Measurements from ENCODE around the gene SCAF8.
A peak's percentile ranks its signal among the peaks of the same experiment; 100 is the strongest.
"Not testable (repeated sequence)": the region's sequence is repeated elsewhere in the genome, so short reads cannot be mapped to it uniquely, and the experiment has no call there.

SCAF8 gene

DNA sequence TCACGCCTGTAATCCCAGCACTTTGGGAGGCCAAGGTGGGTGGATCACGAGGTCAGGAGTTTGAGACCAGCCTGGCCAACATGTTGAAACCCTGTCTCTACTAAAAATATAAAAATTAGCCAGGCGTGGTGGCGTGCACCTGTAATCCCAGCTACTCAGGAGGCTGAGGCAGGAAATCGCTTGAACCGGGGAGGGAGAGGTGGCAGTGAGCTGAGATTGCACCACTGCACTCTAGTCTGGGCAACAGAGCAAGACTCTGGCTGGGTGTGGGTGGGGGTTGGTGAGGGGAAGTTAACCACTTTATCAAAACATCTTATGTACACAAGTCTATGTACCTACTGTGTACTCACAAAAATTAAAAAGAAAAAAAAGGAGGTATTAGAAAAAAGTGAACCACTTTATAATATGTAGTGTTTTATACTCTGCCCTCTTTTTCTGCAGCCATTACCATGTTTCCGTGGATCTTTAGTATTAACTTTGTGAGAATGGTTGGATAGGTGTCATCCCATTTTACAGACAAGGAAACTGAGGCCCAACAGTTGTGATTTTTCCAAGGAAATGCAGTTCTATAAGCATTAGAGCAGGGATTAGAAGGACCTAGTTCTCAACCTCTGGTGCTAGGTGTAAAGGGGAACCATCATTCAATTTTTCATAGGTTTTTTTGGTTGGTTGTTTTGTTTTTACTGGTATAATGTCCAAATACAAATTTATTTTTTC lies 11.0 kb downstream of the SCAF8 start:
- Mint-ChIP-seq H3K36me3 (peaks cover 26% of the 10 kb centered on the region), H3K4me1 (peaks cover 22% of the 10 kb centered on the region)
- H3K9me3 Mint-ChIP-seq, DNase-seq, H3K4me3 Mint-ChIP-seq, H3K27me3 Mint-ChIP-seq, CTCF ChIA-PET, H3K27ac Mint-ChIP-seq: not testable (repeated sequence)

DNA sequence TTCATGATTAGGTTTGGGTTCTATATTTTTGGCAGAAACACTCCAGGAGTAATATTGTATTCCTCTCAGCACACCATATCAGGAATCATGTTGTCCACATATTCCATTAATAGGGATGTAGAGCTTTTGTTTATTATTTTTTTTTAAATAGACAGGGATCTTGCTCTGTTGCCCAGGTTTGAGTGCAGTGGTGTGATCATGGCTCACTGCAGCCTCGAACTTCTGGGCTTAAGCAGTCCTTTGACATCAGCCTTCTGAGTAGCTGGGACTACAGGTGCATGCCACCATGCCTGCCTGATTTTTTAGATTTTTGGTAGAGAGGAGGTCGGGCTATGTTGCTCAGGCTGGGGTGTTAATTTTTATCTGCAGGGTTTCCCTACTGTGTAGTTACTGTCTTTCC lies 12.0 kb downstream of the SCAF8 start:
- Mint-ChIP-seq H3K4me3 (no peak overlapping the region), H3K27ac (peak overlapping the region; percentile 60), H3K4me1 (peaks cover 18% of the 10 kb centered on the region), H3K36me3 (peaks cover 24% of the 10 kb centered on the region), H3K9me3 (no peaks in the 10 kb centered on the region), H3K27me3 (no peaks in the 10 kb centered on the region)
- DNase-seq: no peak
- CTCF ChIA-PET: interaction anchor here (1.1 kb wide), 1 partner anchor 41 kb away, joined by 3 read pairs; no protein-coding TSS in a partner anchor

DNA sequence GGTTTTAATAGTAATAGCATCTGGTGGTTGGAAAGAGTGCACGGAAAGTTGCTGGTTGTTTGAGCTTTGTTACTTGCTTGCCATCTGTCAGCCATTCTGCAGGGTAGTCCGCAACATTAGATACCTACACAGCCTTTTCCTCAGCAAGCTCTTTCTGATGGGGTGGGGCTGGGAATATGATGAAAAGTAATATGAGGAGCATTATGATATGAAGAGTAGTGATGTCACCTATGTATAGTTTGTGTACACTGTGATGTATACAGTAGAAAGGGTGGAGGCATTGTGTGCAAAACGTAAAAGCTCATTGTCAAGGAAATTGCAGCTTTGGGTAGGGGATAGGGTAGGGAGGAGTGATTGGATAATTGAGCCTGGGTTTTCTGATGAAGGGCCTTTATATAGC lies 16.1 kb downstream of the SCAF8 start:
- Mint-ChIP-seq H3K27me3 (no peaks in the 10 kb centered on the region), H3K9me3 (no peaks in the 10 kb centered on the region), H3K4me3 (no peak overlapping the region), H3K36me3 (peaks cover 19% of the 10 kb centered on the region), H3K4me1 (peaks cover 14% of the 10 kb centered on the region), H3K27ac (no peak overlapping the region)
- DNase-seq: no peak
- CTCF ChIA-PET: no interaction called here

DNA sequence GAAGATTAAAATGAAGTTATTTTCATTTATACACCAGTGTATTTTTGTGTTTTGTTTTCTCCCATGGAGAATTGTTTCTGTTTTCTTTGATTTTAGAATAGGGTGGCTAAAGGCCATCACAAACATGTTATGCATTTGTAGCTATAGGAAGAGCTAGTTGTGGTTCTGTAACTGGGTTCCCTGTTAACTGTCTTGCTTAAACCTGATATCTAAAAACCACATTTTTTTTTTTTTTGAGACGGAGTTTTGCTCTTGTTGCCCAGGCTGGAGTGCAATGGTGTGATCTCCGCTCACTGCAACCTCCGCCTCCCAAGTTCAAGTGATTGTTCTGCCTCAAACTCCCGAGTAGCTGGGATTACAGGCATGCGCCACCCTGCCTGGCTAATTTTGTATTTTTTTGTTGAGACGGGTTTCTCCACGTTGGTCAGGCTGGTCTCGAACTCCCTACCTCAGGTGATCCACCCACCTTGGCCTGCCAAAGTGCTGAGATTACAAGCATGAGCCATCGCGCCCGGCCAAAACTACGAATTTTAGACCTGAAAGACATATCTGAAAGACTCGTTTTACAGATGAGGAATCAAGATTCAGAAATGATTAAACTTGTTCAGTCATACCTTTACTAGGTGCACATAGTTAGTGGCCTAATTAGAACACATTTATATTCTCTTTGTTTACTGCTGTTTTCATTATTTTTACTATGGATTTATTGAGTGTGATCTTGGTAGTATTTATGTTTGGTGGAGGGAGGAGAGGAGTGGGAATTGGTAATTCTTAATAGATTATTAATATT lies 18.0 kb downstream of the SCAF8 start:
- H3K27me3 Mint-ChIP-seq: no peaks in the 10 kb centered on the region
- peaks cover 6% of the 10 kb centered on the region for H3K4me1 Mint-ChIP-seq
- CTCF ChIA-PET: no interaction called here
- DNase-seq: no peak
- no peaks in the 10 kb centered on the region for H3K9me3 Mint-ChIP-seq
- no peak overlapping the region for H3K27ac Mint-ChIP-seq
- no peak overlapping the region for H3K4me3 Mint-ChIP-seq
- peaks cover 10% of the 10 kb centered on the region for H3K36me3 Mint-ChIP-seq

DNA sequence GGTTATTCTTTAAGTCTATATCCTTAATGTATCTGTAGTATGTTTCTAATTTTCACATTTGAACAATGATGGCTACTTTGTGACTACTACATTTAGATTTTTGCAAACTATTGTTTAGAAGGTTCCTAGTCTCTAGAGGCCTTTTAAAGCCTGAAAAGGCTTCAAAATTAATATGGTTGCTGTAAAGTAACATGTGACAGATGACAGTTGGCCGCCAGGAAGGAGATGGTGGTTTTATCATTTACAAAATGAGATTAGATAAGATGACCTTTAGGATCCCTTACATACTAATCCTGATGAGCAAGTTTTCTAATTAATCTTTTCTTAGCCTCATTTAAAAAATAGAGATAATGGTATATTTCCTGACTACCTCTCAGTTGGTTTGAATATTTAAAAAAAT lies 18.8 kb downstream of the SCAF8 start:
- Mint-ChIP-seq H3K27ac (no peak overlapping the region), H3K4me3 (no peak overlapping the region), H3K9me3 (no peaks in the 10 kb centered on the region), H3K27me3 (no peaks in the 10 kb centered on the region), H3K36me3 (peaks cover 10% of the 10 kb centered on the region), H3K4me1 (peaks cover 4% of the 10 kb centered on the region)
- CTCF ChIA-PET: no interaction called here
- no peak for DNase-seq

DNA sequence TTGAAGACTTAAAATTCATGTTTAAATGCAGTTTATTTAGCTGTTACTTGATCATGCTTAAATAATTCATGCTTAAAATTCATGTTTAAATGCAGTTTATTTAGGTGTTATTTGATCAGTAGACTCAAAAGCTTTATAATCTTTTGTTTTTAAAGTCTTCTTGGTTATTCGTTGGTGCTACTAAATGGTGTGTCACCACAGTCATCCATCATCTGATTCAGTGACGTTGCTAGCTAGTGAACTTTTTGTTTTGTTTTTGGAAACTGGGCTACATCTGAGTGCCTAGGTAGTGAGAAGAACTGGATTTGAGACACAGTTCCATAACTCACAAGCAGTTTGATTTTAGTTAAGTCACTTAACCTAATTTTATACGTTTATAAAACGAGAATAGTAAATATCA lies 20.9 kb downstream of the SCAF8 start:
- CTCF ChIA-PET: no interaction called here
- Mint-ChIP-seq H3K4me1 (peaks cover 8% of the 10 kb centered on the region), H3K4me3 (no peak overlapping the region), H3K36me3 (peaks cover 23% of the 10 kb centered on the region), H3K27ac (no peak overlapping the region), H3K27me3 (no peaks in the 10 kb centered on the region), H3K9me3 (no peaks in the 10 kb centered on the region)
- no peak for DNase-seq

DNA sequence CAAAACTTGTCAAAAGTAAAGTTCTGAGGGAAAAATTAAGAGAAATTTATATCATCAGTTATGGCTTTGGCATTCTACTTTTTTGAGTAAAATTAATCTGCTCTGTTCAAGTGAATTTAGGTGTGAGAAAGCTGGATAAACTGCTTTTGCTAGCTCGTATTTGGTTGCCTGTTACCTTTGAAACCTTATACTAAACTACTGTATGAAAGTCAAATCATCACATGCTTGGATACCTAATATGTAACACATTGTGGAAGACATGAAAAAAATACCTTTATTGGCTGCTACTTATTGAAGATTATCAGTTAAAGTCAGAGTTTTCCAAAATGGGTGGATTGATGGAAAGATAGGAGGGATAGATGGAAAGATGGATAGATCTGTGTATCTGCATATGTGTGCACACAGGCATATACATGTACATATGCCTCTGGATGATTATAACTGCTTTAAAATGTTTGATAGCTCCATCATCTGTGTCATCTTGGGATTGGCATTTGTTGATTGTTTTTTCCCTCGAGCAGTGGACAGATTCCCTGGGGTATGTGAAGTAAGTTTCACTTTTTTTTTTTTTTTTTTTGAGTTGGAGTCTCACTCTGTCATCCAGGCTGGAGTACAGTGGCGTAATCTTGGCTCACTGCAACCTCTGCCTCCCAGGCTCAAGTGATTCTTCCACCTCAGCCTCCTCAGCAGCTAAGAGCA lies 24.3 kb downstream of the SCAF8 start:
- H3K36me3 Mint-ChIP-seq: peaks cover 22% of the 10 kb centered on the region
- no peaks in the 10 kb centered on the region for H3K9me3 Mint-ChIP-seq
- H3K4me1 Mint-ChIP-seq: peaks cover 8% of the 10 kb centered on the region
- H3K27me3 Mint-ChIP-seq: no peaks in the 10 kb centered on the region
- no peak overlapping the region for H3K27ac Mint-ChIP-seq
- H3K4me3 Mint-ChIP-seq: no peak overlapping the region
- no peak for DNase-seq
- CTCF ChIA-PET: no interaction called here

DNA sequence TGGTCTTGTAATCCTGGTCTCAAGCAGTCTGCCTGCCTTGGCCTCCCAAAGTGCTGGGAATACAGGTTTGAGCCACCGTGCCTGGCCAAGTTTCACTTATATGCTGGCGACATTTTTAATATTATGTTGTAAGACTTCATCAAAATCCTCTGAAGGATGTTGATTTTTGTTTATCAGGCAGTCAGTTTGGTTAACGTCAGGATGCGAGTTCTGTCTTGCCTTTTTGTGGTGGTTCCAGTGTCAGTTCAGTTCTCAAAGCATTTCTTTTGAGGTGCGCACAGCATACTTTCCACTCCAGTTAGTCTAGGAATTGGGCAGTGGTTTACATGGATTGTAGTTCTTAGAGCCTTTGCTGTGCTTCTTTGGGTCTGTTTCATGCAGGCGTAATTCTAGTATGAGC lies 24.9 kb downstream of the SCAF8 start:
- no peaks in the 10 kb centered on the region for H3K27me3 Mint-ChIP-seq
- DNase-seq: no peak
- H3K36me3 Mint-ChIP-seq: peaks cover 25% of the 10 kb centered on the region
- H3K4me1 Mint-ChIP-seq: peaks cover 9% of the 10 kb centered on the region
- no peak overlapping the region for H3K4me3 Mint-ChIP-seq
- no peaks in the 10 kb centered on the region for H3K9me3 Mint-ChIP-seq
- no peak overlapping the region for H3K27ac Mint-ChIP-seq
- CTCF ChIA-PET: no interaction called here

DNA sequence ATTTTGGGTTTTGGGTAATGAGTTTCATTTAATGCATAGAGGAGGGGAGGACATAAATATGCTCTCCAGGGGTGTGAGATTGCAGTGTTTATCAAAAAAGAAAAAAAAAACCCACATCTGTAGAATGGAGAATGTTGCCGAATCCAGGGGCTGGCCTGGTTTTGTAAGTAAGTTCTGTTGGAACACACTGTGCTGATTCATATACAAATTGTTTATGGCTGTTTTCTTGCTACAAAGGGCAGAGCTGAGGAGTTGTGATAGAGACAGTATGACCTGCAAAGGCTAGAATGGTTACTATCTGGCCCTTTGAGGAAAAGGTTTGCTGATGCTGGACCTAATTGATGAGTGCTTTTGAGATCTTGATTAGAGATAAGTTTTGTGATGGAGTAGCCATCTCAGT lies 30.4 kb downstream of the SCAF8 start:
- Mint-ChIP-seq H3K27ac (no peak overlapping the region), H3K27me3 (no peaks in the 10 kb centered on the region), H3K36me3 (peaks cover 21% of the 10 kb centered on the region), H3K9me3 (no peaks in the 10 kb centered on the region), H3K4me1 (peaks cover 8% of the 10 kb centered on the region), H3K4me3 (no peak overlapping the region)
- DNase-seq: no peak
- CTCF ChIA-PET: no interaction called here

DNA sequence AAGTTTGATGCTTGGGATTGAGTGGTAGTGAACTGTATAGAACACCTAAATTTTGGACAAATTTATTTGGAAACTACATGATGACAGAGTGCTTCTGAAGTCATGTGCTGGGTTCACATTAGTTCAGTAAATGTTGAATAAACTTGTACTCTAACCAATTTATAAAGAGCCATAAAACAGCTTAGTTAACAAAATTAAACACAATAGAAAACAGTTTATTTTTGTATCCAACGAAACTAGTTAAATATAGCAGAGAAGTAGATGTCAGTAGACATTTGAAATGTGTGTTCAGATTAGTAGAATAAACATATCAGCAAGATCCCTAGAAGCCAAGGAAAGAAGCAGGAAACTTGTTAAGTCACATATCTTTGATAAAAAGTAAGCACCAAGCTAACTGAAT lies 32.1 kb downstream of the SCAF8 start:
- DNase-seq: no peak
- no peak overlapping the region for H3K4me3 Mint-ChIP-seq
- peaks cover 24% of the 10 kb centered on the region for H3K36me3 Mint-ChIP-seq
- no peaks in the 10 kb centered on the region for H3K27me3 Mint-ChIP-seq
- no peak overlapping the region for H3K27ac Mint-ChIP-seq
- peaks cover 8% of the 10 kb centered on the region for H3K4me1 Mint-ChIP-seq
- H3K9me3 Mint-ChIP-seq: no peaks in the 10 kb centered on the region
- CTCF ChIA-PET: no interaction called here

DNA sequence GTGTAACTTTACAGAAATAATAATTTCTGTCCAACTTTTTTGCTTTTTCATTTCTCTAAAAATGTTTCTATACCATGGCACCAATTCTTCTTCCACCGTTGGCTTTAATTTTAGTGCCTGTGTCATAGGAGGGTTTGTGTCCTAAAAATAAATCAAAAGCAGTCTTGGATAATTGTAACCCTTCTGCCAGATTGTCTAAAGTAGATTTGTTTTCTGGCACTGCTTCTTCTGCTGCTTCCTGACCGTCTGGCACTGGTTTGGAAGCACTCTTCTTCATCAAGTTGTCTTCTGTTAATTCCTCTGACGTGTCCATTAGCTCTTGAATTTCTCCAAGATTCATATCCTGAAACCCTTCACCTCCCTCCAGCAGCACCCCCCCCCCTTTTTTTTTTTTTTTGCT lies 33.1 kb downstream of the SCAF8 start:
- CTCF ChIA-PET: interaction anchor here (0.9 kb wide), 1 partner anchor 11 kb away, joined by 4 read pairs; no protein-coding TSS in a partner anchor
- no peak for DNase-seq
- Mint-ChIP-seq H3K9me3 (no peaks in the 10 kb centered on the region), H3K27ac (no peak overlapping the region), H3K4me3 (no peak overlapping the region), H3K27me3 (no peaks in the 10 kb centered on the region), H3K4me1 (peaks cover 11% of the 10 kb centered on the region), H3K36me3 (peaks cover 26% of the 10 kb centered on the region)

DNA sequence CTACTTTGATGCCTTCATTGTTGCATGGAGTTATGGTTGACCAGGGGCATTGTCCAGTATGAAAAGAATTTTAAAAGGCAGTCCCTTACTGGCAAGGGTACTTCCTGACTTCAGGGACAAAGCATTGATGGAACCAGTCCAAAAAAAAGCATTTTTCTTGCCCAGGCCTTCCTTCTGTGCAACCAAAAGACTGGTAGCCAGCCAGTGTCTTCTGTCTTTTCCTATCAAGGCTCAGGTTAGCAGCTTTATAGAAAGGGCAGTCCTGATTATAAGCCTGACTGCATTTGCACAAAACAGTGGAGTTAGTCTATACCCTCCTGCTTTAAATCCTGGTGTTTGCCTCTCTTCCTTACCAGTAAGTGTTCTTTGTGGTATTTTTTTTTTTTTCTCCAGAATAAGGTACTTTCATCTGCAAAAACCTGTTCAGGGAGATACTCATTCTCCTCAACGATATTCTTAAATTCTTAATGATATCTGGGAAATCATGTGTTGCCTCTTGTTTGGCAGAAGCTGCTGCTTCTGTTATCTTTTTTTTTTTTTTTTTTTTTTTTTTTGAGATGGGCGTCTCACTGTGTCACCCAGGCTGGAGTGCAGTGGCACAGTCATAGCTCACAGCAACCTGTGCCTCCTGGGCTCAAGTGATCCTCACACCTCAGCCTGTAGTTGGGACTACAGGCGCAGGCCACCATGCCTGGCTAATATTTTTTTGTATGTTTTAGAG lies 33.9 kb downstream of the SCAF8 start:
- Mint-ChIP-seq H3K9me3 (no peaks in the 10 kb centered on the region), H3K36me3 (peaks cover 28% of the 10 kb centered on the region), H3K4me1 (peaks cover 16% of the 10 kb centered on the region), H3K27me3 (no peaks in the 10 kb centered on the region), H3K27ac (no peak overlapping the region), H3K4me3 (no peak overlapping the region)
- no peak for DNase-seq
- CTCF ChIA-PET: interaction anchor here (0.9 kb wide), 1 partner anchor 12 kb away, joined by 4 read pairs; no protein-coding TSS in a partner anchor

DNA sequence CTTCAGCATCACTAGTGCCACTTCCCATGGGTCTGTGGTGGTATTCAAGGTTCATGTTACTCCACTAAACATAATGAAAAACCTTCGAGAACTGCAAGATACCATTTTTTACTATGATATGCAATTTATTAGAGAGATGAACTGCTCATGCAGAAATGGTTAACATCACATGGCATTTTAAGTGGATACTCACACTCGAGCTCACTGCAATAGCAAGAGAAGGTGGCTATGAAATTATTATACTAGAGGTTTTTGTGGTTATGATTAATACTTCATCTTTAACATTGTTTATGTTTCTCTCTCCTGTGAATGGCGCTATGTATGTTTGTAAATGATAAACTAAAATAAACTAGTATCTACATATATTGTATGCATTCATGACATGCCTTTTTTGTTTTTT lies 35.1 kb downstream of the SCAF8 start:
- Mint-ChIP-seq H3K27ac (no peak overlapping the region), H3K27me3 (no peaks in the 10 kb centered on the region), H3K4me3 (no peak overlapping the region), H3K9me3 (no peaks in the 10 kb centered on the region), H3K36me3 (peaks cover 21% of the 10 kb centered on the region), H3K4me1 (peaks cover 18% of the 10 kb centered on the region)
- CTCF ChIA-PET: no interaction called here
- DNase-seq: no peak

DNA sequence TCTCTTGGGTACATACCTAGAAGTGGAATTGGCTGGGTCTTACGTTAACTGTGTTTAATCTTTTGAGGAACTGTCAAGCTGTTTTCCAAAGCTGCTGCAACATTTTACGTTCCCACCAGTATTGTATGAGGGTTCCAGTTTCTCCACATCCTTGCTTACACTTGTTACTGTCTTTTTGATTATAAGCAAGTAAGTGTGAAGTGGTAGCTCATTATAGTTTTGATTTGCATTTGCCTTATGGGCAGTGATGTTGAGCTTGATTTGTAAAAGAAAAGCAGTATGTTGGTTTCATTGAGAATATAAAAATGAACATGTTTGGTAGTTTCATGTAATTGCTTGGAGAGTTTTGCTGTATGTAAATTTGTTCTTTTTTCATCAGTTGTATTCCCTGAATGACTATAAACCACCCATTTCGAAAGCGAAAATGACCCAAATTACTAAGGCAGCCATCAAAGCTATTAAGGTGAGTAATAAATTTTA lies 40.4 kb downstream of the SCAF8 start:
- Mint-ChIP-seq H3K27me3 (no peaks in the 10 kb centered on the region), H3K36me3 (peaks cover 25% of the 10 kb centered on the region), H3K4me3 (no peak overlapping the region), H3K27ac (no peak overlapping the region), H3K9me3 (no peaks in the 10 kb centered on the region), H3K4me1 (peaks cover 20% of the 10 kb centered on the region)
- no peak for DNase-seq
- CTCF ChIA-PET: interaction anchor here (0.8 to 1.5 kb wide), 2 partner anchors 31 to 98 kb away, joined by 3 to 4 read pairs; no protein-coding TSS in a partner anchor

Measured in activated naive CD4-positive, alpha-beta T cell treated with anti-CD3 and anti-CD28 coated beads, Interleukin-2, amount 10 ng/mL, durations not matched to agents 7 days and 5 days (primary cell).